GM12891 (cell line): ENCODE data around the gene CADM3.

Experiments
- POLR2A ChIP-seq: IDR thresholded peaks from 2 replicates; pipeline ENCODE4 v1.6.1; 2011; ENCODE audit warnings: low read depth, low read length, control low read depth
- POLR2AphosphoS5 ChIP-seq: IDR thresholded peaks from 2 replicates; pipeline ENCODE4 v1.6.1; 2011; ENCODE audit warnings: low read depth, low read length, control low read depth
- POU2F2 ChIP-seq: IDR thresholded peaks from 2 replicates; pipeline ENCODE4 v1.6.1; 2011; ENCODE audit warnings: low read depth, mild to moderate bottlenecking, control low read depth, low read length, moderate library complexity
- TAF1 ChIP-seq: IDR thresholded peaks from 2 replicates; pipeline ENCODE4 v1.6.1; 2011; ENCODE audit warnings: low read depth, low read length, control low read depth

GRCh38 chr1:159179906-159180305 is 8.5 kb downstream of the CADM3 start:
- no peak for TF ChIP-seq POLR2A
- TF ChIP-seq TAF1, result no peak
- TF ChIP-seq POLR2AphosphoS5, result no peak
- no peak for TF ChIP-seq POU2F2
